Measurements from ENCODE around the gene LRRC47.

DNA sequence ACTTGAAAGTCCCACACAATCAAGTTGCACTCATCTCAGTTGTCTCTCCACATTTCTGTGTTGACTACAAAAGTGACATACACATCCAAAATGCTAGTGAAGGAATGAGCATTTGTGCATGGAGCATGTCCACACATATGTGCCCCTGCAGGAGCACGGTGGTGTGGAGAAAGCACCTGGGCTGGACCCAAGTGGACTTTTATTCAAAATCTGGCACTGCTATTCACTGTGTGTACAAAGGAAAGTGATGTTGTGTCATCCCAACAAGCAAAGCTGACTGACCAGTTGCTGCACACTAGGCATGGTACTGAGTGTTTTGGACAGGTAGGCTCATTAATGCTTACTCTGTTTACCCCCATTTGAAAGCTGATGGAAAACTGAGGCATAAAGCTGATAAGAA, 41.4 kb upstream of the LRRC47 start:
- TF ChIP-seq, protein P1, sequence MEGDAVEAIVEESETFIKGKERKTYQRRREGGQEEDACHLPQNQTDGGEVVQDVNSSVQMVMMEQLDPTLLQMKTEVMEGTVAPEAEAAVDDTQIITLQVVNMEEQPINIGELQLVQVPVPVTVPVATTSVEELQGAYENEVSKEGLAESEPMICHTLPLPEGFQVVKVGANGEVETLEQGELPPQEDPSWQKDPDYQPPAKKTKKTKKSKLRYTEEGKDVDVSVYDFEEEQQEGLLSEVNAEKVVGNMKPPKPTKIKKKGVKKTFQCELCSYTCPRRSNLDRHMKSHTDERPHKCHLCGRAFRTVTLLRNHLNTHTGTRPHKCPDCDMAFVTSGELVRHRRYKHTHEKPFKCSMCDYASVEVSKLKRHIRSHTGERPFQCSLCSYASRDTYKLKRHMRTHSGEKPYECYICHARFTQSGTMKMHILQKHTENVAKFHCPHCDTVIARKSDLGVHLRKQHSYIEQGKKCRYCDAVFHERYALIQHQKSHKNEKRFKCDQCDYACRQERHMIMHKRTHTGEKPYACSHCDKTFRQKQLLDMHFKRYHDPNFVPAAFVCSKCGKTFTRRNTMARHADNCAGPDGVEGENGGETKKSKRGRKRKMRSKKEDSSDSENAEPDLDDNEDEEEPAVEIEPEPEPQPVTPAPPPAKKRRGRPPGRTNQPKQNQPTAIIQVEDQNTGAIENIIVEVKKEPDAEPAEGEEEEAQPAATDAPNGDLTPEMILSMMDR (IDR thresholded peaks at IDR 0.05; ENCODE audit: low read depth, low read length, poor library complexity, severe bottlenecking): no peak
- no peak for TF ChIP-seq EZH2phosphoT487 (IDR thresholded peaks at IDR 0.05; ENCODE audit: borderline replicate concordance, low read length)

All from DOHH2 (cell line).